HG03066 (cell line): ENCODE measurements around the gene ADD3.

Source experiments
- ATAC-seq: cut with Tn5 transposase; IDR thresholded peaks from one replicate; pipeline ENCODE4 v1.9.1; 2021; ENCODE audit warnings: low read depth; ENCODE audit not compliant: unreplicated experiment

Gene ADD3

DNA sequence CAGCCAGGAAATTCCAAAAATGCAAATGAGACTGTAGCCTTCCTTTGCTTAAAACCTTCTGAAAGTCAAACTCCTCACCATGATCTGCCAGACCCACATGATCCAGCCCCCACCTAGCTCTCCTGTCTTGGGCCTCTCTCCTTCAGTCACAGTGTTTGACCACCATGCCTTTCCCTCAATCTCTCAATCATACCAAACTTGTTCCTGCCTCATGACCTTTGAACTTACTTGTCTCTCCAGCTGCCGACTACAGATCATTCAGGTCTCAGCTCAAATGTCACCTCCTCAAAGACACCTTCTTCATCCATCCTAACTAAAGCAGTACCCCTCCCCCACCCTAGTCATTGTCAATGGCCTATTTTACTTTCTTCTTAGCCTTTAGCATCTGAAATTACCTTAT lies 9.3 kb upstream of the ADD3 start:
- no peak for ATAC-seq

DNA sequence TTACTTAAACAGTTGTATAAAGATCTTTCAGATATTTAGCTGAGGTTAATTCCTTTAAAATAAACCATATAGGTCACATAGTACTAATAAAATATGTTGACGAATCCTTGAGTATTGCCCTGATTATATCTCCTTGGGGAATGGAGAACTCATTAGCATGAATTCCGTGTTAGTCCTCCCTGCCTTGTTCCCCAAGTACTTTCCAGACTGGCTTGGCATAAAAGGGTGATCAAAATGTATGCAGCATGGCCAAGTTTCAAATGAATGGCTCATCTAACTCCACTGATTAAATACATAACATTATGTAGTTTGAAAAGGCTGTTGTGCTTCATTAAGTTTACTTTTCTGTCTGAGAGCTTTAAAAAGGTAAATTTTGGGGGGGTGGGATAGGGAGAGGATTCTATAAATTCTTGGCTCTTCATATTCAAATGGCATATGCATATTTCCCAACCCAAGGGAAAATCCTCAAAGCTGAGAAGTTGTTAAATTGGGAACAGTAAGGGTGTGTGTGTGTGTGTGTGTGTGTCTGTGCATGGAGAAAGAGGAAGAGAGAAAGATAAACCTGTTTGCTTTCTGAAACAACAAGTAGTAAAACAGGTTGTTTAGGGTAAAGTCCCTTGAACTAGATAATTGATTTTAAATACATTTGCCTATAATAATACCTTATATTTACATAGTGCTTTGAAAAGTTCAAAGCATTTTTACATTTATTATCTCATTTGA lies 4.8 kb upstream of the ADD3 start:
- ATAC-seq = no peak

DNA sequence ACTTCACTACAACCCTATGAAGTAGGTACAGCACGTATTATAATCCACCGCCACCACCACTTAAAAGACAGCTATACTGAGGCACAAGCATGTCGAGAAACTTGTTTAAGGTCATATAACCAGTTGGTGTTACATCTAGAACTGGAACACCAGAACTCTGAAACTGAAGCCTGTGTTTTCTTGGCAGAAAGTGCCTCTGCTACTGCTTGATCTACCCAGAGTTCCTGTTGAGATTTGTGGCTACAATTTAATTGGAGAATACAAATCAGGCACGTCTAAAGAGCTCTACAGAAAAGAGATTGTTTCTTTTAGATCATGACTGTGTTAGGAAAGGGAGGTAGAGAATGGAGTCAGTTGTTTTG lies 4.3 kb upstream of the ADD3 start:
- ATAC-seq = no peak

GRCh38 chr10:110005719-110006118 lies 2.1 kb upstream of the ADD3 start:
- no peak for ATAC-seq

DNA sequence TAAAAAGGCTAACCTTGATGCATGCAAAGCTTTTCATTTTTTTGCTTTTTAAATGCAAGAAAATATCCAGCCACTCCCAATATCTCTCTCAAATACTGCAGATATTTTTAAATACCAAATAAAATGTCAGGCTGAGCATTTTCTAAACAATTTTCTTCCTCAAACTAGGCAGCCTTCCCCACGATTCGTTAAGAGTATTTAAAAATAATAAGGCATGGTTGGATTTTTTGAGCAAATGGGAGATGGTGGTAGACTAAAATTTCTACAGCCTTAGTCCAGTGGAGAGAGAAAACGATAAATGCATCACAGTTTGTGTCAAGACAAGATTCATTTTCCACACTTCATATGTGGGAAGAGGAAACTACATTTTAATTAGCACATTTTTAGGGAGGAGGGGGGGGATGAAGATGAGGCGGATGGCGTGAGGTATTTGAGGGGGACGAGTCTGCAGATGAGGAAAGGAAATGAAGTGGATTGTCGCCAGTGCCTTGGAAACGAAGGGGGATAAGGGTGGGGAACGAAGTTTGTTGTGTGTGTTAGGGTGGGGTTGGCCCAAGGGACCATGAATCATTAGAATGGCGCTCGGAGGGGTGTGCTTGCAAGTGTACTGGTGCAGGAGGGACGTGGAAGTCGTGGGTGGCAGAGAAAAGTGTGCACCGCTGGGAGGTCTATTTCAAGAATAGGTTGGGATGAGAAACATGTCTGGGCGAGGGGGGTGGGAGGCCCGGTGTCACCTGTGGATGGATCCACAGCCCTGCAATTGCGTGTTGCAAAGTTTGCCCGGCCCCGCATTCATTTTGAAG lies 1.2 kb upstream of the ADD3 start:
- no peak for ATAC-seq

GRCh38 chr10:110007161-110007700 lies 553 bp upstream of the ADD3 start:
- peak; percentile 38 for ATAC-seq

GRCh38 chr10:110008518-110009339 lies 945 bp downstream of the ADD3 start:
- peak; percentile 25 for ATAC-seq

DNA sequence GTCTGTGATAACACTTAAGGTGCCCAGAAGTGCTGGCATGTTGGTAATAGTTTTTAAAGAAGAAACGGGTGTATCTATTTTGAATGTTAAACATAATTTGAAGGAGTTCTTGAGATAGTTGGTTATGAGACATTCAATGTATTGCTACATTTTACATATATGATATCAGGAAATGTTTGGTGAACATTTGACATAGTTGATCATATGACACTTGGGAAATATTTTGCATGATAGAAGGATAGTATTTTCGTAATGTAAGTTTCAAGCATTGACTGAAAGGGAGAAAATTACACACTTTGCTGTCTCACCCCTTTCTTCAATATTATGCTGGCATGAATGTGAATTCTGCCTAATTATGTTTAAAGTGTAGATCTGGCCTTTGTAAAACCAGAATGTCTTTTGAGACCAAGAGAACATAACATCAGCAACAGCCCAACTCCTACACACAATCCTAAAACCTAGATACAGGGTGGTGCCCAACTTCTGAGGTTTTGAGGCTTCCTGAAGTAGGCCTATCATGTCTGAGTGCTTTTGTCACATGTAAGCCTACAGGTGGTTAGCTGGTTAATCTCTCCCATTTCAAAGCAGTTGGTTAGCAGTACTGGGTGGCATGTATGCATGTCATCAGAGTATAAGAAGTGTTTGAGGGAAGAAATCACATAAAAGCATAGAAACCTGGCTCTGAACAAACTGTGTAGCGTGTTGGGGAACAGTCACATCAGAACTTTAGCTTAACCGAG lies 2.1 kb downstream of the ADD3 start:
- ATAC-seq = peak; percentile 22

DNA sequence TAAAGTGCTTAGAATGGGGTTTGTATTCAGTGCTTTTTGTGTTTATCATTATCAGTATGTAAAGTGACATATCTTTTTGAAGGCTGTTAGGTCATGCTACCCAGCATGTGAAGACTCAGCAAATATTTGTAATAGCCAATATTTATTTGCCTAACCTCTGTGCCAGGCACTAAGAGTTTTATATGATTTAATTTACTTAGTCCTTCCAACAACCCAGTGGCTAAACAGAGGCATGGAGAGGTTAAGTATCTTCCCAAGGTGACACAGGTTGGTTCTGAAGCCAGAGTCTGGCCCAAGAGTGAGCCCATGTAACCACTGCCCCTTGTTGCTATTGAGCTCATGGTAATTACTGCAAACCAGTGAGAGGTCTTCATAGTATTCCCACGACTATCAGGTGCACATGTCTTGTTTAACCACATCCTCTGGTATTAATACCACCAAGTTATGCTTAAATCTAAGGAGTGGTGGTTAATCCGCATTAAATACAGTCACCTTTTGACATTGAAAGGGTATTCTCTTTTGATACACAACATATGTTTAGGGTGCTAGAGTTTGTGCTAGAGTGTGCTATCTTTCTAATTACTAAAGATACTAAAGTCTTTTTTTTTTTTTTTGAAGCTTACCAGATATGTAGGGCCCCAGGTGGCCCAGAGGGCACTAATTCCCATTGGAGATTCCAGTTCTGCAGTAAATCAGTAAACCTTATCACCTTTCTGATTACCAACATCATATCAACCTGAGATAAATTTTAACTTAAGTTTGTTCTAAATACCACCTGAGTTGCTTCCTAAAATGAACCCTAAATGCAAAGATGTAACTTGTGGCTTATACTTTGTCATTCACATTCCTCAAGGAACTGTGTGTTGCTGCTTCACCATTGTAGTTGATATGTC lies 2.9 kb downstream of the ADD3 start:
- ATAC-seq = no peak

DNA sequence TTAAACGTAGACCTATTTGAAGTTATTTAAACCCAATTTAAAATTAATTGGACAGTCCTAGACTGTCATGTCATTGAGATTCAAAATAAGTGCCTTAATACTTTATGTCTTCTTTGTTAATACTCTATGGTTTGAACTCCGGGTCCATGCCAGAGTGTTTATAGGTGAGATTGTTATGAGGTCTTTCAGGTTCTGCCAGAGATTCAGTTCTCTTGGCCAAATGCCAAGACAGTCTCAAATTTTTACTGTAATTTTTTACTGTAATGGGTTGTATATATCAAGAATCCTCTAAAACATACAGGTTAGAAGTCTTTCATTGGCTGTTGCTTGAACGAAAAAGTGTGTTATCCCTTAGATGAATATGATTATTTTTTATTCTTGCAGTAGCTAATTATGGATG lies 3.9 kb downstream of the ADD3 start:
- no peak for ATAC-seq

- no peak for ATAC-seq
These were observed 6.0 kb downstream of the ADD3 start for GRCh38 chr10:110013630-110014293.

GRCh38 chr10:110016039-110016438 lies 8.3 kb downstream of the ADD3 start:
- no peak for ATAC-seq

DNA sequence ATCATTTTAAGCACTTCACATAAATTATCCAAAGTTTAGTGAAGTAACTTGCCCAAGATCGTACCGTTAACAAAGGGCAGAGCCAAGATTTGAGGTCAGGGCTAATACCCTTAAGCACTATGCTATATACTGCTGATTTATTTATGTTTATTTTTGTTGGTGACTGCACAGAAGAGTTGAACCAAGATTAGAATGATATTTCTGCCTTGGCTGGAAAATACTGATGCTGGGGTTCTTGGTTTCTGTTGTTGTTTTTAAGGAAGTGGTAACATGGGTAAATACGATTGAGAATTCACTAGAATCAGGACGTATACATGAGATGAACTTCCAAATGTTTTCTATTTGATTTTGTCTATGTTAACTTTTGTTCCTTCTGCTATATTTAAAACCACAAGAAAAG lies 9.3 kb downstream of the ADD3 start:
- ATAC-seq = no peak

- no peak for ATAC-seq
These were observed 10.1 kb downstream of the ADD3 start for GRCh38 chr10:110017907-110018306.

DNA sequence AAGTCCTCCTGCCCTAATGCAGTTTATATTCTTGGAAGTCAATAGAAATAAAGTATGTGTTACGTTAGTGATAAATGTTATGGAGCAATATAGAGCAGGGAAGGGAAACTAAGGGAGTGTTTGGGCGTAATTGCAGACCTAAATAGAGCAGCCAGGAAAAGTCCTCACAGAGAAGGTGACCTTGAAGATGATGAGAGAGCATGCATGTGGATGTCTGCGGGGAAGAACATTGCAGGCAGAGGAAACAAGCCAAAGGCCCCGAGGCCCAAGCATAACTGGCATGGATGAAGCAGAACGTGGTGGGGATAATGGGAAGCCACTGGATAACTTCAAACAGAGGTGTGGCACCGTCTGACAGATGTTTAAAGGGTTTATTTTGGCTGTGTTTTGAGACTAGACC lies 12.5 kb downstream of the ADD3 start:
- no peak for ATAC-seq

DNA sequence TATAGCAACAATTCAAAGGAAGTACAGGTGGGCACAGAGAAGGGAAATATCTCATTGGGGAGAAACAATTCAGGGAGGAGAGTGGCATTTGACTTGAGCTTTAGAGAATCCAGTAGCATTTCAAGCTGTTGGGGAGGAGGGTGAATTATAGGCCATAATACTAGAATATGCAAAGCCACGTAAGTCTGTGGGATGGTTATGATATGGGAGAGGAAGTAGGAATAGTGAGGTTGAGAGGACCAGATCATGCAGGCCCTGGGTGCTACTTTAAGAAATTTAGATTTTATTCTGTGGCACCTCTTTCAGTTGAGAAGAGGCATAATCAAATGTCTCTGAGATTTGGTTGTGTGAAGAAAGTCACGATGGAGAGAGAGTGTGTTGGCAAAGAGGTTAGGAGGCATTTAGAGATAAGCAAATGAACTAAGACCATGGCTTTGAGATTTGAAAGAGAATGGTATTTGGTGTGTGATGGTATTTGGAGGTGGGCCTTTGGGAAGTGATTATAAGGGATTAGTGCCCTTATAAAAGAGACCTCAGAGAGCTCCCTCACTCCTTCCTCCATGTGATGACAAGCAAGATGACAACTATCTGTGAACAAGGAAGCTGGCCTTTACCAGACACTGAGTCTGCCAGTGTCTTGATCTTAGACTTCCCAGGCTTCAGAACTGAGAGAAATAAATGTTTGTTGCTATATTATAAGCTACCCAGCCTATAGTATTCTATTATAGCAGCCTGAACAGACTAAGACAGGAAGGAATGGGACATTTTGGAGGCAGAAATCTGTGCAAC lies 15.1 kb downstream of the ADD3 start:
- ATAC-seq = no peak

DNA sequence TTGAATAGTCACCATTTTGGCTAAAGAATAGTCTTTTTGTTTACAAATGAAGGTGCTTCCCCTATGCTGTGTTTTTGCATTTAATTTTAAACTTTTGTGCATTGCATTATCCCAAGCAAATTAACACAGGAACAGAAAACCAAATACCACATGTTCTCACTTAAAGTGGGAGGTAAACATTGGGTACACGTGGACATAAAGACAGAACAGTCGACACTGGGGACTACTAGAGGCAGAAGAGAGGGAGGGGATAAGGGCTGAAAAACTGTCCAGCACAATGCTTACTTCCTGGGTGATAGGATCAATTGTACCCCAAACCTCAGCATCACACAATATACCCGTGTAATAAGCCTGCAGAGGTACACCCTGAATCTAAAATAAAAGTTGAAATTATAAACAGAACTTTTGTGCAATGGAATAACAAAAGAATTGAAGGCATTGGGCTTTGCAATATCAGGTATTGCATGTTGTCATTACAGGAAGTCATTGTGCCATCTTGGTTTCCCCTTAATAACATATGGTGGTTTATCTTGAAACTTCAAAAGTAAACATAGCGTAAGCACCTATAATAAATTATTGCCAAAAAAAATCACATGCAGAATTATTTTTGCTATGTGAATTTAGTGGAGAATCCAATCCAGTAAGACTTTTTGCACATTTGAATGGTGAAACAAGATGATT lies 16.1 kb downstream of the ADD3 start:
- no peak for ATAC-seq

DNA sequence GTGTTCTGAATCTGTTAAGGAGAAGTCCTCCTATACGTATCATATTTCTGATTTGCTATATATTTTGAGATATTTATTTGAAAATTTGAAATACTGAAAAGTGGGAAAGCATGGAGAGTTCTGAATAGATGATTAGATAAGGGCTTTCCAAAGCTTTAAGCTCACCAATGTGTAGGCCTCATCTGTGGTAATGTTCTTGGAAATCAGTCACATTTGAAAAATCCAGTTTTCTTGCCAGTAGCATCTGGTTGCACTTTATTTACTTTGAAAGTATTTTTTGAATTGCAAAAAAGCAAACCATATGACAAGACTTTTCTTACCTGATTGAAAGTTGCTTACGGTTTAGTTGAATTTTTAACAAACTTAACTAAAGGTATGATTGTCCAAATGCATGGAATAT lies 21.7 kb downstream of the ADD3 start:
- ATAC-seq = no peak
